ENCODE results near the gene RHOU. TPM values are rescaled to one million over a fixed set of nuclear protein-coding genes. Genes with fewer than 3 reads are reported as not detected.

The RHOU gene
- total RNA-seq, 3 donors from 2014 or later, result 30.7 to 45.1 (median 39.3) TPM

Other genes with a start within 250 kb of the RHOU start
- gene RNF187, start 248.1 kb upstream of the RHOU start, total RNA-seq, result 10 to 100 TPM; 67.7 to 84.0 (median 68.4) TPM